ENCODE measurements around the gene CLIP2.
A peak's percentile ranks its signal among the peaks of the same experiment; 100 is the strongest.
"Not testable (repeated sequence)": the region's sequence is repeated elsewhere in the genome, so short reads cannot be mapped to it uniquely, and the experiment has no call there.

The CLIP2 gene

DNA sequence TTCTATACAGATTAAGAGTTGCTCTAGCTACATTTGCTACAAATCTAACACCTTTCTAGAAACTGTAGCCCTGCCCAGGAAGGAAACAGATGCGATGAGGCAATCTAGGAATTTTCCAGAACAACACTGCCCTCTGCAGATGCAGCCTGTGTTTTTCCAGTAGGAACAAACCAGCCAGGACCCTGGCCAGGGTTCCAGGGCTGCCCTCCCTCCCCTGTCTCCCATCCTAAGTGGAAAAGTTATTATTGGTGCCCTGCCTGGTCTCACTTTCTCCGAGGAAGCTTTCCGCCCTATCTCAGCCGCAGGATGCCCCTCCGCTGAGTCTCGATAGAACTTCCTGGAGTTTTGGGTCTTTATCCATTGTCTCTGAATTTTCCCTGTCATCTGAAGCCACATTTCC is 104.5 kb downstream of the CLIP2 start:
- H3K36me3 Mint-ChIP-seq (ENCODE audit: low read depth), result peaks cover 29% of the 10 kb centered on the region
- not testable (repeated sequence) for H3K27me3 Mint-ChIP-seq (ENCODE audit: low read depth); H3K27ac Mint-ChIP-seq; H3K4me3 Mint-ChIP-seq; H3K4me1 Mint-ChIP-seq; H3K9me3 Mint-ChIP-seq
- peak in 2 of 3 experiments; percentile 26 to 44 for TF ChIP-seq CTCF (IDR thresholded peaks at IDR 0.05; ENCODE audit: unreplicated experiment in 3 of 3)

- H3K9me3 Mint-ChIP-seq; H3K27ac Mint-ChIP-seq; H3K4me3 Mint-ChIP-seq; H3K27me3 Mint-ChIP-seq (ENCODE audit: low read depth); H3K4me1 Mint-ChIP-seq: not testable (repeated sequence)
- peaks cover 31% of the 10 kb centered on the region for H3K36me3 Mint-ChIP-seq (ENCODE audit: low read depth)
- peak; percentile 8 to 31 (median 10) for TF ChIP-seq CTCF (IDR thresholded peaks at IDR 0.05; ENCODE audit: unreplicated experiment in 3 of 3)
Measured at GRCh38 chr7:74394601-74395000, 105.4 kb downstream of the CLIP2 start.

DNA sequence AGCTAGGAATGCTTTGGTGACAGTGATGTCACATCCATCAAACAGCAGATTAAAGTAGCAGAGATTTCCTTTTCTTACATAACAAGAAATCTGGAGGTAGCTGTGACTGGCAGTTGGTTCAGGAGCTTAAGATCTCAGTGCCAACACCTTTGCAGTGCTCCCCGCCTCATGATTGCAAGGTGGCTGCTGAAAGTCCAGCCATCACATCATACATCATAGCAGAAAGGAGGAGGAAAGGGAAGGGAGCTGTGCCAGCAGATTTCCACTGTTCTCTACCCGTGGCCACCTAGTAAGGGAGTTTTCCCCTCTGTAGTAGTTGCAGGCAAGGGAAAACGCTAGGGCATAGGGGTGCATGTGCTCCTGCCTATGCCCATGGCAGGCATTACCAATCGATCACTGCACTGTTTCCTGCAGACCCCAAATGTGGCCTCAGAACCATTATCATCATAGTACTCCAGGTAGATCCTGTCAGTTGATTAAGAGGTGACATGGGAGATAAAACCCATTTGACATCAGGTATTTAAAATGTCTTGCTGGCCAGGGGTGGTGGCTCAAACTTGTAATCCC is 106.6 kb downstream of the CLIP2 start:
- no peak for TF ChIP-seq CTCF (IDR thresholded peaks at IDR 0.05; ENCODE audit: unreplicated experiment in 3 of 3)
- H3K4me1 Mint-ChIP-seq, result no peaks in the 10 kb centered on the region
- no peak overlapping the region for H3K27ac Mint-ChIP-seq
- H3K36me3 Mint-ChIP-seq (ENCODE audit: low read depth), result peaks cover 31% of the 10 kb centered on the region
- no peak overlapping the region for H3K4me3 Mint-ChIP-seq
- no peaks in the 10 kb centered on the region for H3K9me3 Mint-ChIP-seq
- no peaks in the 10 kb centered on the region for H3K27me3 Mint-ChIP-seq (ENCODE audit: low read depth)

- Mint-ChIP-seq H3K27ac (no peak overlapping the region), H3K36me3 (ENCODE audit: low read depth) (peaks cover 36% of the 10 kb centered on the region), H3K4me1 (no peaks in the 10 kb centered on the region), H3K9me3 (no peaks in the 10 kb centered on the region), H3K27me3 (ENCODE audit: low read depth) (no peaks in the 10 kb centered on the region), H3K4me3 (no peak overlapping the region)
- TF ChIP-seq CTCF (IDR thresholded peaks at IDR 0.05; ENCODE audit: unreplicated experiment in 3 of 3), result no peak
Measured at GRCh38 chr7:74396993-74397392, 107.8 kb downstream of the CLIP2 start.

- TF ChIP-seq CTCF (IDR thresholded peaks at IDR 0.05; ENCODE audit: unreplicated experiment in 3 of 3), result no peak
- no peaks in the 10 kb centered on the region for H3K4me1 Mint-ChIP-seq
- no peak overlapping the region for H3K27ac Mint-ChIP-seq
- H3K36me3 Mint-ChIP-seq (ENCODE audit: low read depth), result peaks cover 38% of the 10 kb centered on the region
- no peaks in the 10 kb centered on the region for H3K9me3 Mint-ChIP-seq
- H3K4me3 Mint-ChIP-seq, result no peak overlapping the region
- H3K27me3 Mint-ChIP-seq (ENCODE audit: low read depth), result no peaks in the 10 kb centered on the region
Measured at GRCh38 chr7:74398426-74398825, 109.2 kb downstream of the CLIP2 start.

DNA sequence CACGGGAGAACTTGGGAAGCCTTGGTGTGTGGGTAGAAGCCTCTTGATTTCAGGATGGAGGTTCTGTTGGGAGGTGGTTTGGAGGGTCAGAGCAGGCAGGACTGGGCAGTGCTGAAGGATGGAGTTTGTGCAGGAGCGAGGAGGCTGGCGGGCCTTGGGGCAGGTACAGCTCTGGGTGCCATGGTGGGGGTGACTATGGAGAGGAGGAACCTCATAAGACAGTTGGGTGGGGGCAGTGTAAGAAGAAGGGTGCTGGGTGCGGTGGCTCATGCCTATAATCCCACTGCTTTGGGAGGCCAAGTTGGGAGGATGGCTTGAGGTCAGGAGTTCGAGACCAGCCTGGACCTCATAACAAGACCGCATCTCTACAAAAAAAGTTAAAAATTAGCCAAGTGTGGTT is 109.8 kb downstream of the CLIP2 start:
- Mint-ChIP-seq H3K4me1 (no peaks in the 10 kb centered on the region), H3K27me3 (ENCODE audit: low read depth) (no peaks in the 10 kb centered on the region), H3K36me3 (ENCODE audit: low read depth) (peaks cover 40% of the 10 kb centered on the region), H3K27ac (no peak overlapping the region), H3K4me3 (no peak overlapping the region), H3K9me3 (no peaks in the 10 kb centered on the region)
- TF ChIP-seq CTCF (IDR thresholded peaks at IDR 0.05; ENCODE audit: unreplicated experiment in 3 of 3), result no peak

Measured in nephron (organoid).